ENCODE results near the gene CCSAP. TPM values are rescaled to one million over a fixed set of nuclear protein-coding genes. Genes with fewer than 3 reads are reported as not detected.
"Not testable (repeated sequence)": the region's sequence is repeated elsewhere in the genome, so short reads cannot be mapped to it uniquely, and the experiment has no call there.

The CCSAP gene
- total RNA-seq, 1 donor from 2014 or later, result 4.4 TPM

GRCh38 chr1:229326601-229327000, 16.2 kb downstream of the CCSAP start:
- DNase-seq (ENCODE audit: low spot score), result no peak

GRCh38 chr1:229325853-229326487, 16.9 kb downstream of the CCSAP start:
- no peak for DNase-seq (ENCODE audit: low spot score)

GRCh38 chr1:229325401-229325800, 17.4 kb downstream of the CCSAP start:
- DNase-seq (ENCODE audit: low spot score), result no peak

- no peak for DNase-seq (ENCODE audit: low spot score)
Measured at GRCh38 chr1:229323885-229324553, 18.8 kb downstream of the CCSAP start.

- no peak for DNase-seq (ENCODE audit: low spot score)
Measured at GRCh38 chr1:229323201-229323600, 19.6 kb downstream of the CCSAP start.

DNA sequence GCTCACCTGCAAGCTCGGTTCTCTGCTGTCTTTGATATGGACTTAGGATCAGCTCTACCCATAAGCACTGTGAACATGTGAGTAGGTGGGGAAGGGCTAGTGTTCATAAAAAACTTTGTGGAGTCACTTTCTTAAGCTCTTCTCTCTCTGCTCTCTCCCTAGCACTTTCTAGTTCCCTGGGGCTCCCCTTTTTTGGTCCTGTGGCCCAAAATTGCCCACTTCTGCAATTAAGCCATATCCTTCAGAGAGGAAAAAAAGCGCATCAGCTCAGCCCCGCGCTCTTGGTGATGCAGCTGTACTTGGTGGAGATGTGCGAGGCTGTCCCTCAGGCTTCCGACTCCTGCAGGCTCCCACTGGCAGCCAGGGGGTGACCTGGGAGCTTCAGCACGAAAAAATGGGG, 23.4 kb downstream of the CCSAP start:
- no peak for DNase-seq (ENCODE audit: low spot score)

- no peak for DNase-seq (ENCODE audit: low spot score)
Measured at GRCh38 chr1:229318056-229318455, 24.8 kb downstream of the CCSAP start.

GRCh38 chr1:229316166-229316565, 26.7 kb downstream of the CCSAP start:
- DNase-seq (ENCODE audit: low spot score), result no peak

DNA sequence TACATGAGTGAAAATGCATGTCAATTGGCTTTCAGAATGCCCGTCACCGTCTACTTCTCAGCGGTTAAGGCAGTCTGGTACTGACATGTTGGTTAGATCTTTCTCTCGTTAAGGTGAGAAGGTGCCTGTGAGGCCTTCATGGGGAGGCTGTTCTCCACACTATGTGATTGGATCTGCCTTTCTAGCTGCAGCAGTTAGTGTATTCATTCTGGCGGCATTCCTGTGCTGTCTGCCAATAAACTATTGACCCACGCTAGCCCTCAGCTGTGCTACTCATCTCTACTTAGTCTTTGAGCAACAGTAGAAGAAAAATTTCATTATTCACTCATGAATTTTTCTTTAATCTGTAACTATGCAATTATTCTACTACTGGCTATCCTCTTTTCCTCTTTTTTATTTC, 32.0 kb downstream of the CCSAP start:
- no peak for DNase-seq (ENCODE audit: low spot score)

DNA sequence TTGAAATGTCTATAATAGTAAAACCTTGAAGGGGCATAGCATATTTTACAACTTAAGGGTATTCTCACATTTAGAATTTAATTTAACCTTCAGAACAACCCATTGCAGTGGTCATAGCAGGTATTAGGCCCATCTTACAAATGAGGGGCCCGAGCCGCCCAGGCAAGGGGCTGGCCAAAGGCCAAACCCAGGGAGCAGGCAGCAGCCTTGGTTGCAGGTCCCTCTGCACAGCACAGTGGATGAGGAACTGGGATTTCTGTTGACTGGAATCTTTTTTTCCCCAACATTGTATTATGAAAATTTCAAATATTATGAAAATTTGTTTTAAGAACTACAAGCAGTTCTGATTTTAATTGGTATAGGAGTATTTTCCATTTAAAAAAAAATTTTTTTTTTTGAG, 33.2 kb downstream of the CCSAP start:
- DNase-seq (ENCODE audit: low spot score), result no peak

GRCh38 chr1:229309074-229309473, 33.8 kb downstream of the CCSAP start:
- no peak for DNase-seq (ENCODE audit: low spot score)

DNA sequence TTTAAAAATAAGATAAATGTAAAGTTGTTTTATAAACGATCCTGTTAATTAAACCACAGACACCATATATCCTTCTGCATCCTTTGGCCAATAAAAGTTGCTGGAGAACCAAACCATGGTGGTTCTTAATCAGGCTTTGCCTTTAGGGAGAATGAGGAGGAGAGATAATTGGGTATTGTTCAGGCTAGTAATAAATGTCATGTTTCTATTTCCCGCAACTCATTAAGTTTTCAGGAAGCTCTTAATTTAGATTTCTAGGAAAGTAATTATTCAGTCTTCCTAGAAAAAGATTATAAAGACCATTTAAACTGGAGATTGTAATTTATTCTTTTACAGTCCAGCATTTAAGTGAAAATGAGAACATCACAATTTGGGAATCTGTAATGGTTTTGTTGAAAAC, 37.5 kb downstream of the CCSAP start:
- DNase-seq (ENCODE audit: low spot score), result no peak

GRCh38 chr1:229303855-229304254, 39.0 kb downstream of the CCSAP start:
- DNase-seq (ENCODE audit: low spot score), result no peak

DNA sequence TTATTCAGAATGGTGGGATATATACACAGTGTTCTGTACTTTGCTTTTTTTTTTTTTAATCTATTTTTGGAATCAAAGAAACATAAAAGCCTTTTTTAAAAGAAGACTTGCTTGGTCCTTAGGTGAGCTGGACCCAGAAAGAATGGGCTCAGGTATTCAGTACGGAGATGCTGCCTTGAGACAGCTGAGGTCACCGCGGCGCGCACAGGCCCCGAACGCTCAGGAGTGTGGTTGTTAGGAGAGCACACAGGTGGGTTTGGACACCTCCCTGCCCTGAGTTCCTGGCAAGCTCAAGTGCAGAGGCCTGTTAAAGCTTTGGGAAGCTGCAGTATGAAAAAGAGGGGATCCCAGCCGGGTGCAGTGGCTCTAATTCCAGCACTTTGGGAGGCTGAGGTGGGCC, 40.1 kb downstream of the CCSAP start:
- DNase-seq (ENCODE audit: low spot score), result no peak

GRCh38 chr1:229300099-229300757, 42.6 kb downstream of the CCSAP start:
- no peak for DNase-seq (ENCODE audit: low spot score)

- DNase-seq (ENCODE audit: low spot score), result no peak
Measured at GRCh38 chr1:229298887-229299503, 43.9 kb downstream of the CCSAP start.

DNA sequence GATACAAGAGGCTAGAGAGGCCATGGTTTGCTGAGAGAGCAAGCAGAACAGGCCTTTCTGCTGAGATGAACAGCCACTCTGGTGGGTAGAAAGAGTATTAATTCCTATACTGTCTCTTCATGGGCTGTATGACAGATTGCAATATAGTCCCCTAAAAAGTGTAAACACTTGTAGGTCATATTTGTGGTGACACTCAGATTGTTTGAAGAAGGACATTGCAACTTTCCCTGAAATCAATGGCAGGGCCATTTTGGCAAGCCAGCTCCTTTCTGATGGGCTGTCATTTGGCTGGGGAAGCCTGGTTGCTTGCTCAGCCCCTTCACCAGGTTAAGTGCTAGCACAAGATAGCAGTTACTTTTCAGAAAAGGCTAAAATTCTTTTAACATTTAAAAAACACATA, 44.4 kb downstream of the CCSAP start:
- DNase-seq (ENCODE audit: low spot score), result no peak

DNA sequence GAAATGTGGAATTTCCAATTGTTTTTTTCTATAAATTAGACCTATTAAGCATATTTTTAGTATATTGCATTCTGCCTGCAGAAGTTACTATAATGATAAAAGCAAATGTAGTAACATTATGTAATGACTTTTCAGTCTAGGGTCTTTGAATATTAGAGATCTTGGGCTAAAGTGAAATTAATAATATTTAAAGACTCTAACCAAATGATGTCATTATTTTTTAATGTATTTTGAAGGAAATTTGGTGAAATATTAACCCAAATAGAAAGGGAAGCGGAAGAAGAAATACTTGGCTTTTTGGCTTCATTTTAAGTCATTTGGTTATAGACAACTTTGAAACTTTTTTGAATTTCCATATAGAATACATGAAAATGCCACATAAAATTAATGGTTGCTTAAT, 45.1 kb downstream of the CCSAP start:
- DNase-seq (ENCODE audit: low spot score), result no peak

DNA sequence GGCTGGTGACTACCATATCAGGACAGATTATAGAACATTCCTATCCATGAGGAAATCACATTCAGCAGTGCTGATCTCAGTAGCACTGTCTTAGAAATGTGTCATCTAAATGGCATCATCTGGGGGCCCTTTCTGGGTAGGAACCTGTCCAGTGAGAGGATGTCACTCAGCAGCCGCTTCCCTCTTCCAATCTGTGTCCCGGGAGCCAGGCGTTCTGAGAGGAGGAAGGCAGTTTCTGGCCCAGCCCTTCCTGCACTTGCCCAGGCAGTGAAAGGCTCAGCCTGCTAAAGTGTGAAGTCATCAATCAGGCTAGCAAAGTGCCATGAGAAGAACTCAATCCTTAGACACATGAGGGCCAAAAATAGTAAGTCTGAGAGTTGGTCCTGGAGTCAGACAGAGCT, 46.3 kb downstream of the CCSAP start:
- DNase-seq (ENCODE audit: low spot score), result no peak

DNA sequence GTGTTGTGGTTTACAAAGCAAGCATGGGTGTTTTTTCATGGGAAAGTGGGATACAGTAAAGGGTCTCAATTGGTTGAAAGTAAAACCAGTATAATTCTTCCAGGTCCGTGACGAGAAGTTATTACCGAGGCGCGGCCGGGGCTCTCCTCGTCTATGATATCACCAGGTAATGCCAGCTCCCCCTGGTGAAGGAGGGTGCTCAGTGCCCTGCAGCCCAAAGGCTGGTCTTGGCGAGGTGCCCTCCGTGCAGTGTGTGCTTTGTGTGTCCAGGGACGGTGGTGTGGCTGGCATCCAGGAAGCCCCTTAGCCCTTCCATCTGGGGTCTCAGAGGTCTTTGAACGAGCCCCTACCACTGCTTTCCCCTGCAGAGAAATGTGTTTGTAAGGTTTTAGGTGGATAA, 47.1 kb downstream of the CCSAP start:
- no peak for DNase-seq (ENCODE audit: low spot score)

GRCh38 chr1:229293528-229294204, 49.2 kb downstream of the CCSAP start:
- no peak for DNase-seq (ENCODE audit: low spot score)

DNA sequence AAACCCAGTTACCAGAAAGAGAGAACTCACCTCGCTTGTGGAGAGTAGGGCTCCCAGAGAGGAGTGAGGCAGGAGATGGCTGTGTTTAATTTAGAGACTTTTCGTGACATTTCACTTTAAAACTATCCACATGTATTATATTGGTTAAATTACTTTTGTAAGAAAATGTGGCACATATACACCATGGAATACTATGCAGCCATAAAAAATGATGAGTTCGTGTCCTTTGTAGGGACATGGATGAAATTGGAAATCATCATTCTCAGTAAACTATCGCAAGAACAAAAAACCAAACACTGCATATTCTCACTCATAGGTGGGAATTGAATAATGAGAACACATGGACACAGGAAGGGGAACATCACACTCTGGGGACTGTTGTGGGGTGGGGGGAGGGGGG, 51.2 kb downstream of the CCSAP start:
- not testable (repeated sequence) for DNase-seq (ENCODE audit: low spot score)

Data from mesenteric fat pad (tissue), 1 donor.